GM12865 (cell line): ENCODE measurements around the gene PTGER2.

ENCODE experiments used
- DNase-seq: peaks from one replicate; pipeline ENCODE4 v3.0.0; 2010; ENCODE audit warnings: low read depth
- H3K4me3 ChIP-seq: 2 replicates; pipeline ENCODE4 v1.5.1; 2011; ENCODE audit warnings: mild to moderate bottlenecking, low read depth, low read length, control low read depth
- CTCF ChIP-seq: IDR thresholded peaks from 2 replicates; pipeline ENCODE4 v1.5.1; 2011; ENCODE audit warnings: low read length, control low read depth, low read depth, inconsistent platforms; ENCODE audit not compliant: insufficient read depth; ENCODE audit errors: missing control alignments

Gene PTGER2

GRCh38 chr14:52355016-52355431 is 40.9 kb downstream of the PTGER2 start:
- TF ChIP-seq CTCF, result no peak
- DNase-seq, result no peak
- no peak overlapping the region for H3K4me3 ChIP-seq

GRCh38 chr14:52355526-52355925 is 41.4 kb downstream of the PTGER2 start:
- no peak overlapping the region for H3K4me3 ChIP-seq
- DNase-seq, result no peak
- no peak for TF ChIP-seq CTCF

GRCh38 chr14:52356025-52356424 is 41.9 kb downstream of the PTGER2 start:
- no peak for DNase-seq
- H3K4me3 ChIP-seq, result no peak overlapping the region
- no peak for TF ChIP-seq CTCF

- TF ChIP-seq CTCF, result no peak
- no peak overlapping the region for H3K4me3 ChIP-seq
- no peak for DNase-seq
These were observed 46.7 kb downstream of the PTGER2 start for GRCh38 chr14:52360831-52361230.

- no peak for TF ChIP-seq CTCF
- DNase-seq, result no peak
- H3K4me3 ChIP-seq, result no peak overlapping the region
These were observed 49.1 kb downstream of the PTGER2 start for GRCh38 chr14:52363041-52363704.

GRCh38 chr14:52363961-52364360 is 49.8 kb downstream of the PTGER2 start:
- DNase-seq, result no peak
- TF ChIP-seq CTCF, result no peak

GRCh38 chr14:52365071-52365470 is 51.0 kb downstream of the PTGER2 start:
- no peak overlapping the region for H3K4me3 ChIP-seq
- TF ChIP-seq CTCF, result no peak
- no peak for DNase-seq

More at GRCh38 chr14:52363961-52364360, 49.8 kb downstream of the PTGER2 start:
- no peak overlapping the region for H3K4me3 ChIP-seq
